ENCODE measurements around the gene CRIM1.

DNA sequence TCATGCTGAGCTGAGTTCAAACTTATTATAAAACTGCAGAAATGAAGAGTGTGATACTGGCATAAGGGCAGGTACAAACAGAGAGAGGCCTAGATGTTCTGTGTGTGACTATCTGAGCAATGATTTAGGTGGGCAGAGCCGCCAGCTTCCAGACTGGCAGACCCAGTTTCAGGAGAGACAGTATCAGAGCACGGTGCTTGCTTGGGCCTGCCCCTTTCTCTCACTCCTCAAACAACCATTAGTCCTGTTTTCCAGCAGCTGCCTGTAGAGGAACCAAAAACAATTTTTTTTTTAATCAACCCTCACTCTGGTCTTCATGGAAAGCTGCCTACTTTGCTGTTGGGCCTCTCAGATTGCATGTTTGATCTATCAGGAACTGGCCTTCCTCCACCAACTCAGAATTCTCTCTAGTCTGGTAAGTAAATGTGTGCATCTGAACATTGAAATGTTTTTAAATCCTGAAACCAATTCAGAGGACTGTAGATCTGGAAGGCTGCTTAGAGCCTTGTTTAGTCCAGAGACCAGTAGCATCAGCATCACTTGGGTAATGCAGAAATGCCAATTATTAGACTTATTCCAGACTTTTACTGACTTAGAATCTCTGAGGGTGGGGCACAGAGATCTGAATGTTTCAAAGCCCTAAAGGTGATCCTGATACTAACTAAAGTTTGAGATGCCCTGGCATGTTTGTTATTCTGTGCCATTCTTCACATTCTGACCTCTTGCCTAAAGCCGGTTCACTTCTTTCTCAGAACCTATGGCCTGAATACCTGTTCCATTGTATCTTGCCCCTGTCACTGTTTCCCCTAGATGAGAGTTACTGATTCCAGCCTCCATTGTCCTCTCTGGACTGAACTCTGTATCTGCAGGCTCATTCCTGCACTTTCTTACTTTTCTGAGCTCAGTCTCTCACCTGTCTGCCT is 24.8 kb upstream of the CRIM1 start:
- TF ChIP-seq SP1 (IDR thresholded peaks at IDR 0.05): no peak
- TF ChIP-seq, protein P1, sequence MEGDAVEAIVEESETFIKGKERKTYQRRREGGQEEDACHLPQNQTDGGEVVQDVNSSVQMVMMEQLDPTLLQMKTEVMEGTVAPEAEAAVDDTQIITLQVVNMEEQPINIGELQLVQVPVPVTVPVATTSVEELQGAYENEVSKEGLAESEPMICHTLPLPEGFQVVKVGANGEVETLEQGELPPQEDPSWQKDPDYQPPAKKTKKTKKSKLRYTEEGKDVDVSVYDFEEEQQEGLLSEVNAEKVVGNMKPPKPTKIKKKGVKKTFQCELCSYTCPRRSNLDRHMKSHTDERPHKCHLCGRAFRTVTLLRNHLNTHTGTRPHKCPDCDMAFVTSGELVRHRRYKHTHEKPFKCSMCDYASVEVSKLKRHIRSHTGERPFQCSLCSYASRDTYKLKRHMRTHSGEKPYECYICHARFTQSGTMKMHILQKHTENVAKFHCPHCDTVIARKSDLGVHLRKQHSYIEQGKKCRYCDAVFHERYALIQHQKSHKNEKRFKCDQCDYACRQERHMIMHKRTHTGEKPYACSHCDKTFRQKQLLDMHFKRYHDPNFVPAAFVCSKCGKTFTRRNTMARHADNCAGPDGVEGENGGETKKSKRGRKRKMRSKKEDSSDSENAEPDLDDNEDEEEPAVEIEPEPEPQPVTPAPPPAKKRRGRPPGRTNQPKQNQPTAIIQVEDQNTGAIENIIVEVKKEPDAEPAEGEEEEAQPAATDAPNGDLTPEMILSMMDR (IDR thresholded peaks at IDR 0.05; ENCODE audit: low read depth, low read length, missing input control): no peak
- TF ChIP-seq, protein P2, sequence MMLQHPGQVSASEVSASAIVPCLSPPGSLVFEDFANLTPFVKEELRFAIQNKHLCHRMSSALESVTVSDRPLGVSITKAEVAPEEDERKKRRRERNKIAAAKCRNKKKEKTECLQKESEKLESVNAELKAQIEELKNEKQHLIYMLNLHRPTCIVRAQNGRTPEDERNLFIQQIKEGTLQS (IDR thresholded peaks at IDR 0.05): no peak
- TF ChIP-seq, protein P3, sequence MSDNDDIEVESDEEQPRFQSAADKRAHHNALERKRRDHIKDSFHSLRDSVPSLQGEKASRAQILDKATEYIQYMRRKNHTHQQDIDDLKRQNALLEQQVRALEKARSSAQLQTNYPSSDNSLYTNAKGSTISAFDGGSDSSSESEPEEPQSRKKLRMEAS (IDR thresholded peaks at IDR 0.05): no peak
- TF ChIP-seq, protein P4, sequence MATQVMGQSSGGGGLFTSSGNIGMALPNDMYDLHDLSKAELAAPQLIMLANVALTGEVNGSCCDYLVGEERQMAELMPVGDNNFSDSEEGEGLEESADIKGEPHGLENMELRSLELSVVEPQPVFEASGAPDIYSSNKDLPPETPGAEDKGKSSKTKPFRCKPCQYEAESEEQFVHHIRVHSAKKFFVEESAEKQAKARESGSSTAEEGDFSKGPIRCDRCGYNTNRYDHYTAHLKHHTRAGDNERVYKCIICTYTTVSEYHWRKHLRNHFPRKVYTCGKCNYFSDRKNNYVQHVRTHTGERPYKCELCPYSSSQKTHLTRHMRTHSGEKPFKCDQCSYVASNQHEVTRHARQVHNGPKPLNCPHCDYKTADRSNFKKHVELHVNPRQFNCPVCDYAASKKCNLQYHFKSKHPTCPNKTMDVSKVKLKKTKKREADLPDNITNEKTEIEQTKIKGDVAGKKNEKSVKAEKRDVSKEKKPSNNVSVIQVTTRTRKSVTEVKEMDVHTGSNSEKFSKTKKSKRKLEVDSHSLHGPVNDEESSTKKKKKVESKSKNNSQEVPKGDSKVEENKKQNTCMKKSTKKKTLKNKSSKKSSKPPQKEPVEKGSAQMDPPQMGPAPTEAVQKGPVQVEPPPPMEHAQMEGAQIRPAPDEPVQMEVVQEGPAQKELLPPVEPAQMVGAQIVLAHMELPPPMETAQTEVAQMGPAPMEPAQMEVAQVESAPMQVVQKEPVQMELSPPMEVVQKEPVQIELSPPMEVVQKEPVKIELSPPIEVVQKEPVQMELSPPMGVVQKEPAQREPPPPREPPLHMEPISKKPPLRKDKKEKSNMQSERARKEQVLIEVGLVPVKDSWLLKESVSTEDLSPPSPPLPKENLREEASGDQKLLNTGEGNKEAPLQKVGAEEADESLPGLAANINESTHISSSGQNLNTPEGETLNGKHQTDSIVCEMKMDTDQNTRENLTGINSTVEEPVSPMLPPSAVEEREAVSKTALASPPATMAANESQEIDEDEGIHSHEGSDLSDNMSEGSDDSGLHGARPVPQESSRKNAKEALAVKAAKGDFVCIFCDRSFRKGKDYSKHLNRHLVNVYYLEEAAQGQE (IDR thresholded peaks at IDR 0.05): no peak
- no peak for TF ChIP-seq TAF1 (conservative IDR thresholded peaks at IDR 0.05)
- no peak for TF ChIP-seq RAD21 (IDR thresholded peaks at IDR 0.05)
- TF ChIP-seq EGR1 (IDR thresholded peaks at IDR 0.05; ENCODE audit: low read depth in 2 of 2): no peak
- no peak for TF ChIP-seq GABPA (IDR thresholded peaks at IDR 0.05 in 1 of 2, conservative IDR thresholded peaks at IDR 0.05 in 1 of 2)
- TF ChIP-seq FOXA1 (IDR thresholded peaks at IDR 0.05): no peak
